ENCODE results near the gene KRCC1. TPM values are rescaled to one million over a fixed set of nuclear protein-coding genes. Genes with fewer than 3 reads are reported as not detected.
A peak's percentile ranks its signal among the peaks of the same experiment; 100 is the strongest.
"Not testable (repeated sequence)": the region's sequence is repeated elsewhere in the genome, so short reads cannot be mapped to it uniquely, and the experiment has no call there.

KRCC1 gene
- polyA plus RNA-seq, 1 experiment, result 42.6 TPM

GRCh38 chr2:88018909-88019308 is 36.7 kb downstream of the KRCC1 start:
- TF ChIP-seq CTCF (IDR thresholded peaks at IDR 0.05; ENCODE audit: low read depth, low read length), result no peak
- H3K27me3 ChIP-seq (ENCODE audit: control insufficient read depth, insufficient read depth, low read length), result no peaks in the 10 kb centered on the region
- H3K27ac ChIP-seq (ENCODE audit: low read depth, low read length), result no peak overlapping the region
- H3K4me3 ChIP-seq (ENCODE audit: low read depth, low read length), result no peak overlapping the region
- POLR2A ChIA-PET, result no interaction called here
- H3K9me3 ChIP-seq (ENCODE audit: control insufficient read depth, insufficient read depth, low read length), result peaks cover 5% of the 10 kb centered on the region
- CTCF ChIA-PET, result interaction anchor here (2.2 kb wide), 1 partner anchor 42 kb away, joined by 8 read pairs; no protein-coding TSS in a partner anchor
- DNase-seq (ENCODE audit: low read depth, low spot score), result no peak

DNA sequence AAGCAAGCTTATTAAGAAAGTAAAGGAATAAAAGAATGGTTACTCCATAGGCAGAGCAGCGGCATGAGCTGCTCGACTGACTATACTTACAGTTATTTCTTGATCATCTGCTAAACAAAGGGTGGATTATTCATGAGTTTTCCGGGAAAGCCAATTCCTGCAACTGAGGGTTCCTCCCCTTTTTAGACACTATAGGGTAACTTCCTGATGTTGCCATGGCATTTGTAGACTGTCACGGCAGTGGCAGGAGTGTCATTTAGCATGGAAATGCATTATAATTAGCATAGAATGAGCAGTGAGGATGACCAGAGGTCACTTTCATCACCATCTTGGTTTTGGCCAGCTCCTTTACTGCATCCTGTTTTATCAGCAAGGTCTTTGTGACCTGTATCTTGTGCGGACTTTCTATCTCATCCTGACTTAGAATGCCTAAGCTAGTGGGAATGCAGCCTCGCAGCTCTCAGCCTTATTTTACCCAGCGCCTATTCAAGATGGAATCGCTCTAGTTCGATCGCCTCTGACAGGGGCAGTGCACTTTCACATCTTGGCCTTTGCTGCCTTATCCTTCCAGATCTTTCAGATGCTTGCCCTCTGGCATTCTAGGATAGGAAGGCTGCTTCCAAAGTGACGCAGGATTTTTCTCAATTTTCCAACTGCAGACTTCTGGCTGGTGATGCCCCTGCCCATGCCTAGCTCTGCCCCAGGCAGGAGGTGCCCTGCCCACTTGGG is 37.3 kb downstream of the KRCC1 start:
- H3K9me3 ChIP-seq (ENCODE audit: control insufficient read depth, insufficient read depth, low read length); H3K4me3 ChIP-seq (ENCODE audit: low read depth, low read length); POLR2A ChIA-PET; DNase-seq (ENCODE audit: low read depth, low spot score); H3K27ac ChIP-seq (ENCODE audit: low read depth, low read length); H3K27me3 ChIP-seq (ENCODE audit: control insufficient read depth, insufficient read depth, low read length): not testable (repeated sequence)
- CTCF ChIA-PET, result interaction anchor here (1.2 kb wide), 1 partner anchor 16 kb away, joined by 4 read pairs; no protein-coding TSS in a partner anchor

- not testable (repeated sequence) for DNase-seq (ENCODE audit: low read depth, low spot score); H3K27ac ChIP-seq (ENCODE audit: low read depth, low read length); H3K27me3 ChIP-seq (ENCODE audit: control insufficient read depth, insufficient read depth, low read length); H3K9me3 ChIP-seq (ENCODE audit: control insufficient read depth, insufficient read depth, low read length); H3K4me3 ChIP-seq (ENCODE audit: low read depth, low read length)
- CTCF ChIA-PET, result interaction anchor here (1.2 kb wide), 1 partner anchor 16 kb away, joined by 4 read pairs; no protein-coding TSS in a partner anchor
- POLR2A ChIA-PET, result interaction anchor here (1.1 kb wide), 1 partner anchor 20 kb away, joined by 4 read pairs; no protein-coding TSS in a partner anchor
Observed at GRCh38 chr2:88017780-88018038, 37.9 kb downstream of the KRCC1 start.

- H3K27ac ChIP-seq (ENCODE audit: low read depth, low read length), result no peak overlapping the region
- ChIA-PET POLR2A (interaction anchor here (0.6 to 1.1 kb wide), 2 partner anchors 21 to 38 kb away, joined by 4 to 6 read pairs; partner anchors contain the start of gene KRCC1), CTCF (interaction anchor here (0.6 to 1.2 kb wide), 2 partner anchors 15 to 33 kb away, joined by 3 to 4 read pairs; no protein-coding TSS in a partner anchor)
- no peak for DNase-seq (ENCODE audit: low read depth, low spot score)
- H3K9me3 ChIP-seq (ENCODE audit: control insufficient read depth, insufficient read depth, low read length), result peaks cover 5% of the 10 kb centered on the region
- TF ChIP-seq CTCF (IDR thresholded peaks at IDR 0.05; ENCODE audit: low read depth, low read length), result no peak
- H3K4me3 ChIP-seq (ENCODE audit: low read depth, low read length), result peak overlapping the region; percentile 74
- no peaks in the 10 kb centered on the region for H3K27me3 ChIP-seq (ENCODE audit: control insufficient read depth, insufficient read depth, low read length)
Observed at GRCh38 chr2:88016960-88017779, 38.4 kb downstream of the KRCC1 start.

GRCh38 chr2:88016086-88016959 is 39.3 kb downstream of the KRCC1 start, which contains the start of gene RNU2-63P:
TSS of gene RNU2-63P (minus strand) at chr2:88016547.
- Histone ChIP-seq H3K27me3 (ENCODE audit: control insufficient read depth, insufficient read depth, low read length) (no peaks in the 10 kb centered on the region), H3K27ac (ENCODE audit: low read depth, low read length) (peak within 1 kb of the TSS; percentile 47), H3K4me3 (ENCODE audit: low read depth, low read length) (peak within 1 kb of the TSS; percentile 74), H3K9me3 (ENCODE audit: control insufficient read depth, insufficient read depth, low read length) (peaks cover 5% of the 10 kb centered on the region)
- CTCF ChIA-PET, result interaction anchor here (0.6 to 0.8 kb wide), 2 partner anchors 32 to 44 kb away, joined by 3 read pairs; no protein-coding TSS in a partner anchor
- POLR2A ChIA-PET, result interaction anchor here (0.6 to 1.2 kb wide), 3 partner anchors 22 to 39 kb away, joined by 4 to 6 read pairs (median 6); partner anchors contain the start of gene KRCC1
- DNase-seq (ENCODE audit: low read depth, low spot score), result peak; percentile 84
- TF ChIP-seq CTCF (IDR thresholded peaks at IDR 0.05; ENCODE audit: low read depth, low read length), result no peak

Measured in AG04450 (cell line).